ENCODE results near the gene OGDH.

DNA sequence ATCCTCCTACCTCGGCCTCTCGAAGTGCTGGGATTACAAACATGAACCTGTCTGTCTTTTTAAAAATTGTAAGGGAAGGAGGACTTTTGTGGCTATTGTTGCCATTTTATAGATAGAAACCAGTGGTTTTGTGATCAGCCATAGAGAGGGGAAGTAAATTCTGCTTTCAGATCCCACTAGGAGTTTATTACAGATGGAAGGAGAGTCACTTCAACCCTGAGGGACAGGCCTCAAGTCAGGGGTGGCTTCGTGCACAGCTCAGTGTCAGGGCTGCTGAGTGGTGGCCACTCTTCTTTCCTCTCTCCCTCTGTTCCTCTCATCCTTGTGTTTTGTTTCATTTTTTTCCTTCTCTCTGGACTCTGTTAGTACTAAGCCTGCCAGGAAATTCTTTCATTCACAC, 60.8 kb downstream of the OGDH start:
- TF ChIP-seq, protein P1, sequence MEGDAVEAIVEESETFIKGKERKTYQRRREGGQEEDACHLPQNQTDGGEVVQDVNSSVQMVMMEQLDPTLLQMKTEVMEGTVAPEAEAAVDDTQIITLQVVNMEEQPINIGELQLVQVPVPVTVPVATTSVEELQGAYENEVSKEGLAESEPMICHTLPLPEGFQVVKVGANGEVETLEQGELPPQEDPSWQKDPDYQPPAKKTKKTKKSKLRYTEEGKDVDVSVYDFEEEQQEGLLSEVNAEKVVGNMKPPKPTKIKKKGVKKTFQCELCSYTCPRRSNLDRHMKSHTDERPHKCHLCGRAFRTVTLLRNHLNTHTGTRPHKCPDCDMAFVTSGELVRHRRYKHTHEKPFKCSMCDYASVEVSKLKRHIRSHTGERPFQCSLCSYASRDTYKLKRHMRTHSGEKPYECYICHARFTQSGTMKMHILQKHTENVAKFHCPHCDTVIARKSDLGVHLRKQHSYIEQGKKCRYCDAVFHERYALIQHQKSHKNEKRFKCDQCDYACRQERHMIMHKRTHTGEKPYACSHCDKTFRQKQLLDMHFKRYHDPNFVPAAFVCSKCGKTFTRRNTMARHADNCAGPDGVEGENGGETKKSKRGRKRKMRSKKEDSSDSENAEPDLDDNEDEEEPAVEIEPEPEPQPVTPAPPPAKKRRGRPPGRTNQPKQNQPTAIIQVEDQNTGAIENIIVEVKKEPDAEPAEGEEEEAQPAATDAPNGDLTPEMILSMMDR (IDR thresholded peaks at IDR 0.05; ENCODE audit: low read depth, low read length, poor library complexity, severe bottlenecking) = no peak
- no peak for TF ChIP-seq EZH2phosphoT487 (IDR thresholded peaks at IDR 0.05; ENCODE audit: borderline replicate concordance, low read length)

Data from DOHH2 (cell line).